PC-3 (cell line): Measurements from ENCODE around the gene FLNB. TPM values are rescaled to one million over a fixed set of nuclear protein-coding genes. Genes with fewer than 3 reads are reported as not detected.

Source experiments
- ATAC-seq: fragments of 200-7000 bp; cut with Tn5 transposase; 2 replicates; pipeline ENCODE4 v1.9.1; 2020; ENCODE audit warnings: mild to moderate bottlenecking, moderate library complexity
- BruUV-seq: library from RNA; stranded (reverse); fragments of 400-500 nt; replicated peaks from 2 replicates; lab custom pipeline; 2021; lab: Mats Ljungman, UMichigan
- CTCF ChIA-PET: fragments of 300-600 bp; sonication (Branson Sonifier 250); formaldehyde crosslinking; loops from one replicate; lab custom pipeline; 2022; ENCODE audit warnings: antibody characterized with exemption; lab: Charles Lee
- POLR2A ChIA-PET: fragments of 300-600 bp; sonication (Branson Sonifier 250); formaldehyde crosslinking; loops from one replicate; lab custom pipeline; 2022; ENCODE audit warnings: antibody characterized with exemption; ENCODE audit not compliant: unreplicated experiment; lab: Charles Lee
- DNase-seq: peaks from one replicate; pipeline ENCODE4 v3.0.0-alpha.2; 2015
- H2AFZ ChIP-seq: fragments of 300-600 bp; sonication (generic); 2 replicates; pipeline ENCODE4 v1.6.0; 2016; ENCODE audit warnings: antibody characterized with exemption, low read length
- H3F3A ChIP-seq: fragments of 300-600 bp; sonication (generic); one replicate; pipeline ENCODE4 v1.6.0; 2017; ENCODE audit warnings: antibody characterized with exemption, low read length, control low read depth, mild to moderate bottlenecking; ENCODE audit not compliant: unreplicated experiment
- H3K27ac ChIP-seq: fragments of 300-600 bp; sonication (generic); 2 replicates; pipeline ENCODE4 v1.5.1; 2016; ENCODE audit warnings: mild to moderate bottlenecking, low read length
- H3K27me3 ChIP-seq: fragments of 300-600 bp; sonication (generic); 2 replicates; pipeline ENCODE4 v1.6.1; 2016; ENCODE audit warnings: low read length, mixed read lengths
- H3K36me3 ChIP-seq: fragments of 300-600 bp; sonication (generic); 2 replicates; pipeline ENCODE4 v1.6.1; 2016; ENCODE audit warnings: low read depth, mixed run types, low read length, mixed read lengths
- H3K4me1 ChIP-seq: fragments of 300-600 bp; sonication (generic); 2 replicates; pipeline ENCODE4 v1.5.1; 2016; ENCODE audit warnings: low read length; ENCODE audit not compliant: insufficient read depth
- H3K4me2 ChIP-seq: fragments of 300-600 bp; sonication (generic); 2 replicates; pipeline ENCODE4 v1.6.0; 2016; ENCODE audit warnings: low read length
- H3K4me3 ChIP-seq: fragments of 300-600 bp; sonication (generic); 2 replicates; pipeline ENCODE4 v1.5.1; 2016; ENCODE audit warnings: mild to moderate bottlenecking, low read length, mixed read lengths
- H3K79me2 ChIP-seq: fragments of 300-600 bp; sonication (generic); 2 replicates; pipeline ENCODE4 v1.6.1; 2017; ENCODE audit warnings: low read length, mixed read lengths
- H3K9ac ChIP-seq: fragments of 300-600 bp; sonication (generic); 2 replicates; pipeline ENCODE4 v1.6.0; 2016; ENCODE audit warnings: mild to moderate bottlenecking, low read length
- H3K9me2 ChIP-seq: fragments of 300-600 bp; sonication (generic); replicated peaks from 2 replicates; pipeline ENCODE4 v1.6.1; 2016; ENCODE audit warnings: mixed run types, low read length, mixed read lengths
- H3K9me3 ChIP-seq: fragments of 300-600 bp; sonication (generic); 2 replicates; pipeline ENCODE4 v1.6.1; 2016; ENCODE audit warnings: low read length, mixed read lengths
- H4K20me1 ChIP-seq: fragments of 300-600 bp; sonication (generic); 2 replicates; pipeline ENCODE4 v1.6.1; 2016; ENCODE audit warnings: low read length, mixed read lengths
- CTCF ChIP-seq: fragments of 300-600 bp; sonication (generic); conservative IDR thresholded peaks from 2 replicates; pipeline ENCODE4 v1.5.1; 2017; ENCODE audit warnings: antibody characterized with exemption, low read depth, mild to moderate bottlenecking, low read length
- EZH2 ChIP-seq: fragments of 300-600 bp; sonication (generic); IDR thresholded peaks from one replicate; pipeline ENCODE4 v1.6.1; 2017; ENCODE audit warnings: antibody characterized with exemption, mild to moderate bottlenecking, low read length; ENCODE audit not compliant: unreplicated experiment
- EZH2phosphoT487 ChIP-seq: fragments of 300-600 bp; sonication (generic); IDR thresholded peaks from 2 replicates; pipeline ENCODE4 v1.6.1; 2018; ENCODE audit warnings: mild to moderate bottlenecking, antibody characterized with exemption, low read length, borderline replicate concordance
- intact Hi-C: fragments of 100-400 bp; cut with micrococcal nuclease; formaldehyde crosslinking; loops from 2 replicates; pipeline ENCODE4 v1.9.0; 2023
- total RNA-seq: library from RNA; depleted of rRNA; stranded (reverse); fragments of >200 nt; gene quantifications from 2 replicates; pipeline ENCODE4 v1.2.3, GENCODE V29; 2014

Gene FLNB
- total RNA-seq, 1 experiment from 2014 or later, result 505 TPM

- no peak for TF ChIP-seq EZH2
- TF ChIP-seq EZH2phosphoT487, result no peak
- no peak for TF ChIP-seq CTCF
- ATAC-seq (no peak), DNase-seq (no peak)
- Histone ChIP-seq H3K4me1 (peaks cover 21% of the 10 kb centered on the region), H3K4me3 (no peak overlapping the region), H3K9me2 (no peaks in the 10 kb centered on the region), H3K27me3 (no peaks in the 10 kb centered on the region), H3K9ac (no peak overlapping the region), H3F3A (no peaks in the 10 kb centered on the region), H2AFZ (no peak overlapping the region), H3K9me3 (no peaks in the 10 kb centered on the region), H3K79me2 (no peaks in the 10 kb centered on the region), H3K4me2 (no peak overlapping the region), H3K27ac (no peak overlapping the region), H4K20me1 (no peaks in the 10 kb centered on the region), H3K36me3 (no peaks in the 10 kb centered on the region)
- CTCF ChIA-PET, result no interaction called here
- no TSS peak for BruUV-seq
- intact Hi-C loops, result no loop called here
- POLR2A ChIA-PET, result no interaction called here
Observed at GRCh38 chr3:58192069-58192468, 183.8 kb downstream of the FLNB start.

- POLR2A ChIA-PET, result no interaction called here
- Histone ChIP-seq H3K79me2 (no peaks in the 10 kb centered on the region), H3K4me3 (no peak overlapping the region), H3K9ac (no peak overlapping the region), H4K20me1 (no peaks in the 10 kb centered on the region), H3K27me3 (no peaks in the 10 kb centered on the region), H3F3A (no peaks in the 10 kb centered on the region), H3K4me2 (no peak overlapping the region), H2AFZ (no peak overlapping the region), H3K9me2 (no peaks in the 10 kb centered on the region), H3K9me3 (no peaks in the 10 kb centered on the region), H3K4me1 (peaks cover 20% of the 10 kb centered on the region), H3K36me3 (no peaks in the 10 kb centered on the region), H3K27ac (no peak overlapping the region)
- TF ChIP-seq EZH2phosphoT487, result no peak
- TF ChIP-seq CTCF, result no peak
- TF ChIP-seq EZH2, result no peak
- DNase-seq (no peak), ATAC-seq (no peak)
- CTCF ChIA-PET, result no interaction called here
- intact Hi-C loops, result no loop called here
- BruUV-seq, result no TSS peak
Observed at GRCh38 chr3:58193682-58194407, 185.6 kb downstream of the FLNB start.

GRCh38 chr3:58197588-58197987, 189.4 kb downstream of the FLNB start:
- POLR2A ChIA-PET, result no interaction called here
- ATAC-seq (no peak), DNase-seq (no peak)
- intact Hi-C loops, result no loop called here
- CTCF ChIA-PET, result no interaction called here
- Histone ChIP-seq H2AFZ (no peak overlapping the region), H3K4me2 (no peak overlapping the region), H3K9ac (no peak overlapping the region), H3F3A (no peaks in the 10 kb centered on the region), H3K27ac (peak overlapping the region; percentile 50), H3K4me3 (no peak overlapping the region), H4K20me1 (no peaks in the 10 kb centered on the region), H3K9me3 (no peaks in the 10 kb centered on the region), H3K27me3 (no peaks in the 10 kb centered on the region), H3K9me2 (no peaks in the 10 kb centered on the region), H3K36me3 (no peaks in the 10 kb centered on the region), H3K79me2 (no peaks in the 10 kb centered on the region), H3K4me1 (peaks cover 12% of the 10 kb centered on the region)
- TF ChIP-seq EZH2phosphoT487 (no peak), EZH2 (no peak), CTCF (no peak)
- no TSS peak for BruUV-seq
